HepG2 (cell line): ENCODE measurements around the gene NFIC. TPM values are rescaled to one million over a fixed set of nuclear protein-coding genes. Genes with fewer than 3 reads are reported as not detected.
A peak's percentile ranks its signal among the peaks of the same experiment; 100 is the strongest.

Experiments used
- BCLAF1 ChIP-seq: fragments of 450-650 bp; IDR thresholded peaks from 2 replicates; pipeline ENCODE4 v1.6.1; 2017; ENCODE audit warnings: mild to moderate bottlenecking
- ESRRA ChIP-seq: sonication (generic); formaldehyde crosslinking; IDR thresholded peaks from 2 replicates; pipeline ENCODE4 v1.5.1; 2020; ENCODE audit warnings: mild to moderate bottlenecking, low read depth, missing genetic modification reagents
- GABPB1 ChIP-seq: IDR thresholded peaks from 2 replicates; pipeline ENCODE4 v1.6.1; 2016; ENCODE audit warnings: mild to moderate bottlenecking, missing genetic modification reagents, moderate library complexity, missing compliant biosample characterization
- KMT2B ChIP-seq: IDR thresholded peaks from 2 replicates; pipeline ENCODE4 v1.6.1; 2016; ENCODE audit warnings: missing genetic modification reagents, missing compliant biosample characterization
- MIER3 ChIP-seq: IDR thresholded peaks from 2 replicates; pipeline ENCODE4 v1.6.1; 2016; ENCODE audit warnings: missing compliant biosample characterization, borderline replicate concordance
- MTA1 ChIP-seq: sonication (generic); formaldehyde crosslinking; IDR thresholded peaks from 2 replicates; pipeline ENCODE4 v1.4.0; 2020; ENCODE audit warnings: missing genetic modification reagents, mild to moderate bottlenecking, borderline replicate concordance
- POLR2AphosphoS2 ChIP-seq: IDR thresholded peaks from 2 replicates; pipeline ENCODE4 v1.6.1; 2011; ENCODE audit warnings: low read depth, low read length, improper control_type of control experiment
- PREB ChIP-seq: sonication (generic); formaldehyde crosslinking; IDR thresholded peaks from 2 replicates; pipeline ENCODE4 v1.4.0; 2020; ENCODE audit warnings: missing genetic modification reagents
- SATB2 ChIP-seq: sonication (generic); formaldehyde crosslinking; IDR thresholded peaks from 2 replicates; pipeline ENCODE4 v1.5.0; 2020; ENCODE audit warnings: missing genetic modification reagents
- STAG1 ChIP-seq: sonication (generic); formaldehyde crosslinking; IDR thresholded peaks from 2 replicates; pipeline ENCODE4 v1.4.0; 2020; ENCODE audit warnings: missing genetic modification reagents
- ZBTB33 ChIP-seq: sonication (generic); formaldehyde crosslinking; IDR thresholded peaks from 2 replicates; pipeline ENCODE4 v1.4.0; 2020; ENCODE audit warnings: missing genetic modification reagents
- ZMAT3 ChIP-seq: sonication (generic); formaldehyde crosslinking; conservative IDR thresholded peaks from 2 replicates; pipeline ENCODE4 v1.7.0; 2021; ENCODE audit warnings: missing genetic modification reagents
- ZNF598 ChIP-seq: sonication (generic); formaldehyde crosslinking; IDR thresholded peaks from 2 replicates; pipeline ENCODE4 v1.5.1; 2020; ENCODE audit warnings: mild to moderate bottlenecking, missing genetic modification reagents, borderline replicate concordance
- ZNF878 ChIP-seq: sonication (generic); formaldehyde crosslinking; IDR thresholded peaks from 2 replicates; pipeline ENCODE4 v1.8.1; 2023; ENCODE audit warnings: mild to moderate bottlenecking, missing genetic modification reagents, moderate library complexity
- polyA plus RNA-seq, 8 experiments: library from polyadenylated mRNA; depleted of rRNA in 3 of 8; stranded (reverse) in 7 of 8; unstranded in 1 of 8; fragments of >200 nt; fragmentation: Illumina TruSeq in 4 of 8; extraction: Trizol in 4 of 8; gene quantifications; 2 replicates each; pipeline versions ENCODE4 v1.2.1 to v1.2.3, GENCODE V29; 2011 to 2016; ENCODE audit warnings: low read depth in 4 of 8, missing spikeins in 1 of 8, mixed read lengths in 1 of 8; ENCODE audit not compliant: insufficient read depth in 1 of 8
- total RNA-seq, 5 experiments: library from RNA; depleted of rRNA; stranded (reverse); fragments of >200 nt; fragmentation: Illumina TruSeq; extraction: Trizol; gene quantifications; 2 replicates each; pipeline ENCODE4 v1.2.3, GENCODE V29; 2016; ENCODE audit warnings: low read depth in 1 of 5
- TF ChIP-seq, protein P1 (sequence below): sonication (generic); formaldehyde crosslinking; conservative IDR thresholded peaks from 2 replicates; pipeline ENCODE4 v1.4.0; 2020; ENCODE audit warnings: missing genetic modification reagents
- TF ChIP-seq, protein P2 (sequence below): IDR thresholded peaks from 2 replicates; pipeline ENCODE4 v1.4.0; 2020; ENCODE audit warnings: mild to moderate bottlenecking, missing genetic modification reagents

The NFIC gene
- total and polyA plus RNA-seq, 2 of the 13 experiments (the other 11 are each of a cell fraction or from before 2014, with no cell fraction given): 1.3 to 2.5 TPM

GRCh38 chr19:3413796-3414327, 47.5 kb downstream of the NFIC start (continued):
- TF ChIP-seq SATB2 (CRISPR knock-in tag) (no peak), ESRRA (CRISPR knock-in tag) (no peak; the same call in 1 of the 2 replicates), PREB (CRISPR knock-in tag) (no peak), POLR2AphosphoS2 (no peak), ZNF878 (CRISPR knock-in tag) (no peak), BCLAF1 (no peak), MTA1 (CRISPR knock-in tag) (no peak; the same call in 1 of the 2 replicates), MIER3 (CRISPR knock-in tag) (peak; percentile 81; the same call in 1 of the 2 replicates), ZMAT3 (CRISPR knock-in tag) (0 out of 2 replicates have a peak, but pooled peaks have one; percentile 51), ZBTB33 (CRISPR knock-in tag) (peak; percentile 83), ZNF598 (CRISPR knock-in tag) (no peak), STAG1 (CRISPR knock-in tag) (peak; percentile 23), KMT2B (CRISPR knock-in tag) (no peak; the same call in 1 of the 2 replicates), GABPB1 (peak; percentile 53)
- TF ChIP-seq, protein P1, sequence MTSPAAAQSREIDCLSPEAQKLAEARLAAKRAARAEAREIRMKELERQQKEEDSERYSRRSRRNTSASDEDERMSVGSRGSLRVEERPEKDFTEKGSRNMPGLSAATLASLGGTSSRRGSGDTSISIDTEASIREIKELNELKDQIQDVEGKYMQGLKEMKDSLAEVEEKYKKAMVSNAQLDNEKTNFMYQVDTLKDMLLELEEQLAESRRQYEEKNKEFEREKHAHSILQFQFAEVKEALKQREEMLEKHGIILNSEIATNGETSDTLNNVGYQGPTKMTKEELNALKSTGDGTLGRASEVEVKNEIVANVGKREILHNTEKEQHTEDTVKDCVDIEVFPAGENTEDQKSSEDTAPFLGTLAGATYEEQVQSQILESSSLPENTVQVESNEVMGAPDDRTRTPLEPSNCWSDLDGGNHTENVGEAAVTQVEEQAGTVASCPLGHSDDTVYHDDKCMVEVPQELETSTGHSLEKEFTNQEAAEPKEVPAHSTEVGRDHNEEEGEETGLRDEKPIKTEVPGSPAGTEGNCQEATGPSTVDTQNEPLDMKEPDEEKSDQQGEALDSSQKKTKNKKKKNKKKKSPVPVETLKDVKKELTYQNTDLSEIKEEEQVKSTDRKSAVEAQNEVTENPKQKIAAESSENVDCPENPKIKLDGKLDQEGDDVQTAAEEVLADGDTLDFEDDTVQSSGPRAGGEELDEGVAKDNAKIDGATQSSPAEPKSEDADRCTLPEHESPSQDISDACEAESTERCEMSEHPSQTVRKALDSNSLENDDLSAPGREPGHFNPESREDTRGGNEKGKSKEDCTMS (CRISPR knock-in tag): no peak
- TF ChIP-seq, protein P2, sequence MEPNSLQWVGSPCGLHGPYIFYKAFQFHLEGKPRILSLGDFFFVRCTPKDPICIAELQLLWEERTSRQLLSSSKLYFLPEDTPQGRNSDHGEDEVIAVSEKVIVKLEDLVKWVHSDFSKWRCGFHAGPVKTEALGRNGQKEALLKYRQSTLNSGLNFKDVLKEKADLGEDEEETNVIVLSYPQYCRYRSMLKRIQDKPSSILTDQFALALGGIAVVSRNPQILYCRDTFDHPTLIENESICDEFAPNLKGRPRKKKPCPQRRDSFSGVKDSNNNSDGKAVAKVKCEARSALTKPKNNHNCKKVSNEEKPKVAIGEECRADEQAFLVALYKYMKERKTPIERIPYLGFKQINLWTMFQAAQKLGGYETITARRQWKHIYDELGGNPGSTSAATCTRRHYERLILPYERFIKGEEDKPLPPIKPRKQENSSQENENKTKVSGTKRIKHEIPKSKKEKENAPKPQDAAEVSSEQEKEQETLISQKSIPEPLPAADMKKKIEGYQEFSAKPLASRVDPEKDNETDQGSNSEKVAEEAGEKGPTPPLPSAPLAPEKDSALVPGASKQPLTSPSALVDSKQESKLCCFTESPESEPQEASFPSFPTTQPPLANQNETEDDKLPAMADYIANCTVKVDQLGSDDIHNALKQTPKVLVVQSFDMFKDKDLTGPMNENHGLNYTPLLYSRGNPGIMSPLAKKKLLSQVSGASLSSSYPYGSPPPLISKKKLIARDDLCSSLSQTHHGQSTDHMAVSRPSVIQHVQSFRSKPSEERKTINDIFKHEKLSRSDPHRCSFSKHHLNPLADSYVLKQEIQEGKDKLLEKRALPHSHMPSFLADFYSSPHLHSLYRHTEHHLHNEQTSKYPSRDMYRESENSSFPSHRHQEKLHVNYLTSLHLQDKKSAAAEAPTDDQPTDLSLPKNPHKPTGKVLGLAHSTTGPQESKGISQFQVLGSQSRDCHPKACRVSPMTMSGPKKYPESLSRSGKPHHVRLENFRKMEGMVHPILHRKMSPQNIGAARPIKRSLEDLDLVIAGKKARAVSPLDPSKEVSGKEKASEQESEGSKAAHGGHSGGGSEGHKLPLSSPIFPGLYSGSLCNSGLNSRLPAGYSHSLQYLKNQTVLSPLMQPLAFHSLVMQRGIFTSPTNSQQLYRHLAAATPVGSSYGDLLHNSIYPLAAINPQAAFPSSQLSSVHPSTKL: peak; percentile 89
